Esophagus muscularis mucosa (tissue), 4 donors: Measurements from ENCODE around the gene RHCG. TPM values are rescaled to one million over a fixed set of nuclear protein-coding genes. Genes with fewer than 3 reads are reported as not detected.

Source experiments
- DNase-seq: peaks from one replicate; pipeline ENCODE4 v3.0.0-alpha.2; 2017; ENCODE audit errors: extremely low spot score
- H3K27ac ChIP-seq, 4 donors: fragments of 200-600 bp; sonication (generic); replicated peaks in 1 of 4; 1 replicate in 3 of 4; 2 replicates in 1 of 4; pipeline ENCODE4 v1.5.1; 2016 to 2019; ENCODE audit warnings: mild to moderate bottlenecking in 1 of 4
- H3K27me3 ChIP-seq, 4 donors: fragments of 200-600 bp; sonication (generic); one replicate each; pipeline versions ENCODE4 v1.5.1 to v1.6.0; 2016 to 2019
- H3K36me3 ChIP-seq, 4 donors: fragments of 200-600 bp; sonication (generic); one replicate each; pipeline ENCODE4 v1.5.1; 2016 to 2019
- H3K4me1 ChIP-seq, 4 donors: fragments of 200-600 bp; sonication (generic); one replicate each; pipeline ENCODE4 v1.5.1; 2016 to 2019
- H3K4me3 ChIP-seq, 4 donors: fragments of 200-600 bp; sonication (generic); 1 replicate in 2 of 4; 2 replicates in 2 of 4; pipeline ENCODE4 v1.5.1; 2016 to 2019; ENCODE audit warnings: mild to moderate bottlenecking in 4 of 4, moderate library complexity in 1 of 4
- H3K9me3 ChIP-seq, 4 donors: fragments of 200-600 bp; sonication (generic); 1 replicate in 3 of 4; 2 replicates in 1 of 4; pipeline ENCODE4 v1.5.1; 2016 to 2019
- EP300 ChIP-seq: sonication (generic); formaldehyde crosslinking; IDR thresholded peaks from one replicate; pipeline ENCODE4 v1.6.1; 2017; ENCODE audit warnings: antibody characterized with exemption
- POLR2A ChIP-seq: fragments of 450-650 bp; IDR thresholded peaks from one replicate; pipeline ENCODE4 v1.6.1; 2017; ENCODE audit warnings: antibody characterized with exemption, moderate library complexity, mild to moderate bottlenecking, low read depth
- POLR2AphosphoS5 ChIP-seq, 2 donors: sonication (generic); formaldehyde crosslinking; IDR thresholded peaks; one replicate each; pipeline ENCODE4 v1.6.1; 2017; ENCODE audit warnings: antibody characterized with exemption in 2 of 2
- whole genome bisulfite sequencing: methylation state at CpG from one replicate; pipeline ENCODE4 v1.1.5; 2018; 5-methylcytosine and 5-hydroxymethylcytosine counted together
- intact Hi-C: fragments of 100-400 bp; cut with DNase I; formaldehyde crosslinking; loops from one replicate; pipeline ENCODE4 v1.15.1; 2023
- total RNA-seq, 4 donors: library from RNA; depleted of rRNA; stranded (reverse); fragments of >200 nt; gene quantifications; one replicate each; pipeline versions ENCODE4 v1.1.0 to v1.2.1, GENCODE V29; 2016
- TF ChIP-seq, protein P1 (sequence below), 3 experiments: fragments of 200-600 bp in 2 of 3; fragments of 450-650 bp in 1 of 3; sonication (generic) in 2 of 3; IDR thresholded peaks; one replicate each; pipeline ENCODE4 v1.5.1; 2017 to 2019; ENCODE audit warnings: antibody characterized with exemption in 3 of 3, mild to moderate bottlenecking in 2 of 3, moderate library complexity in 1 of 3

The RHCG gene
- total RNA-seq, 4 donors from 2014 or later, result 1.2 TPM; not detected in 3

DNA sequence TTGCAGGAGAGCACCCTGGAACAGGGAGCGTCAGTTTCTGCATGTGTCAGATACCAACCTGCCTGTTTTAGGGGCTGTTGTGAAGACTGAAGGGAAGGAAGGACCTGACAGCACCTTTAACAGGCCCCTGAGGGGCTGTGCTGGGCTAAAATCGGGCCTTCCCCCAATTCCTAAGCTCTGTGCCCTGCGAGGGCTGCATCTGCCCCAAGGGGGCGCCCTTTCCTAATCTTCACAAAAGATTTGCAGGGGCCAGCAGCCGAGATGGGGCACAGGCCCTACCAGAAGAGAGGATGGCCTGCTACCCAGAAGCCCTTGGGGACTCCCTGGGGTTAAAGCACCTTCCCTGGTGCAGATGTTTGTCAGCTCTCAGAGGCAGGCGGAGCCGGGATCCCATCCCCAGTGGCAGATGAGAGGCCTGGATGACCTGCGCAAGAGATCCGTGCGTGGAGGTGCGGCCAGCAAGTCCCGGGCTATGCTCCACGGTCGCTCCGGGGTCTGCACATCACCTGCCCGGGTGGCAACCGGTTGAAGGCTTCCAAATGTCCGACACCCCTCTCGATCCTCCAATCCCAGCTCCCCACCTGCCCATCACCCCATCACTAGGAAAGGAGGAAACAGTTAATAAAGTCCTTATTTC lies 53.6 kb downstream of the RHCG start:
- 51% methylated on average over 11 of the region's 19 CpGs for WGBS

DNA sequence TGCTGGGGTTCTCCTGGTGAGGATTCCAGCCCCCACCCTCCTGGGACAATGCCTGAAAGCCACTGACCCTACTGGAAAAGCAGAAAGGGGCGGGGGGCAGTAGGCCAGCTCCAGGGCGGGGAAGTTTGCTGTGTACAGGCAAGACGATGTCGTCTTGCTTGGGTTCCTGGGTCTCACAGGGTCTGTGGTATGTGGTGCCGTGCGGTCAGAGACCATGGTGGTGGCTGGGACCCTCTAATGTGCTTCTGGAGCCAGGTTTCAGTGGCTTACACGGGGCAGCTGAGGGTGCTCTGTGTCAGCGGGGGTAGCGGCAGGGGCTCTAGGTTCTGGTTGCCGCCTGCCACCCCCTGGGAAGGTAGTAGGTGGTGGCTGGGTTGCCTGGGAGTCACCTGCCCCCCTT lies 54.2 kb downstream of the RHCG start:
- H3K4me3 ChIP-seq, result no peak overlapping the region
- H3K4me1 ChIP-seq, result no peaks in the 10 kb centered on the region
- no peaks in the 10 kb centered on the region for H3K36me3 ChIP-seq
- peaks cover 0 to 81% (median 2%) of the 10 kb centered on the region in 4 donors for H3K27me3 ChIP-seq
- DNase-seq, result no peak
- intact Hi-C loops, result no loop called here
- H3K9me3 ChIP-seq, result no peaks in the 10 kb centered on the region
- WGBS, result 91% methylated on average over 10 of the region's 10 CpGs
- no peak for TF ChIP-seq EP300
- TF ChIP-seq POLR2AphosphoS5 (IDR thresholded peaks at IDR 0.05), result no peak
- no peak for TF ChIP-seq POLR2A
- TF ChIP-seq, protein P1, sequence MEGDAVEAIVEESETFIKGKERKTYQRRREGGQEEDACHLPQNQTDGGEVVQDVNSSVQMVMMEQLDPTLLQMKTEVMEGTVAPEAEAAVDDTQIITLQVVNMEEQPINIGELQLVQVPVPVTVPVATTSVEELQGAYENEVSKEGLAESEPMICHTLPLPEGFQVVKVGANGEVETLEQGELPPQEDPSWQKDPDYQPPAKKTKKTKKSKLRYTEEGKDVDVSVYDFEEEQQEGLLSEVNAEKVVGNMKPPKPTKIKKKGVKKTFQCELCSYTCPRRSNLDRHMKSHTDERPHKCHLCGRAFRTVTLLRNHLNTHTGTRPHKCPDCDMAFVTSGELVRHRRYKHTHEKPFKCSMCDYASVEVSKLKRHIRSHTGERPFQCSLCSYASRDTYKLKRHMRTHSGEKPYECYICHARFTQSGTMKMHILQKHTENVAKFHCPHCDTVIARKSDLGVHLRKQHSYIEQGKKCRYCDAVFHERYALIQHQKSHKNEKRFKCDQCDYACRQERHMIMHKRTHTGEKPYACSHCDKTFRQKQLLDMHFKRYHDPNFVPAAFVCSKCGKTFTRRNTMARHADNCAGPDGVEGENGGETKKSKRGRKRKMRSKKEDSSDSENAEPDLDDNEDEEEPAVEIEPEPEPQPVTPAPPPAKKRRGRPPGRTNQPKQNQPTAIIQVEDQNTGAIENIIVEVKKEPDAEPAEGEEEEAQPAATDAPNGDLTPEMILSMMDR (IDR thresholded peaks at IDR 0.05), result no peak
- H3K27ac ChIP-seq, result no peak overlapping the region

More for the DNA sequence above, 53.6 kb downstream of the RHCG start:
- DNase-seq, result no peak
- Histone ChIP-seq H3K4me3 (no peak overlapping the region), H3K27me3 (peaks cover 0 to 81% (median 2%) of the 10 kb centered on the region in 4 donors), H3K4me1 (no peaks in the 10 kb centered on the region), H3K9me3 (no peaks in the 10 kb centered on the region), H3K36me3 (no peaks in the 10 kb centered on the region), H3K27ac (no peak overlapping the region)
- TF ChIP-seq POLR2AphosphoS5 (IDR thresholded peaks at IDR 0.05) (no peak), EP300 (no peak), POLR2A (no peak)
- TF ChIP-seq, protein P1 (IDR thresholded peaks at IDR 0.05), result peak; percentile 20 to 35 (median 25)
- intact Hi-C loops, result no loop called here

DNA sequence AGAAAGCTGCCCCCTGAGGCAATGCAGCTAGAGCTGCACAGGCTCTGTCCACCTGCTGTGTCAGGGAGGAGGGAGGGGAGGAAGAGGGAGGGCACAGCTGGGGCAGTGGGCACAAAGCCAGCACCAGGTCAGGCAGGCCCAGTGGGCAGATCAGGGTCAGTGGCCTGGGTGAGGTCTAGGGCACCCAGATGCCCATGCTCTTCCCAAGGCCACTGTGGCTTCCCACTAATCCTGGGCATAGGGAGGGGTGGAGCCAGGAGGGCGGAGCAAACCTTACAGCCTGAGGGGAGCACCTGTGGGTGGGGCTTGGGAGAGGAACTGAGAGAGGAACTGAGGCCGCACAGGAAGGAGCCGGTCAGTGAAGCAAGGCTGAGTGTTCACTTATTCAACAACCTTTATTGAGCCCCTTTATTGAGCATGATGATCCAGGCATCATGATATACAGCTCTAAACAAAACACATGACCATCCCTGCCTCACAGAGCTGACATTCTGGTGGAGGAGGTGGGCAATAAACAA lies 55.0 kb downstream of the RHCG start:
- H3K36me3 ChIP-seq, result no peaks in the 10 kb centered on the region
- intact Hi-C loops, result no loop called here
- TF ChIP-seq, protein P1 (IDR thresholded peaks at IDR 0.05), result no peak
- TF ChIP-seq EP300, result no peak
- TF ChIP-seq POLR2A, result no peak
- TF ChIP-seq POLR2AphosphoS5 (IDR thresholded peaks at IDR 0.05), result no peak
- H3K27me3 ChIP-seq, result peaks cover 0 to 88% (median 2%) of the 10 kb centered on the region in 4 donors
- H3K9me3 ChIP-seq, result no peaks in the 10 kb centered on the region
- no peak for DNase-seq
- H3K4me3 ChIP-seq, result no peak overlapping the region
- no peak overlapping the region for H3K27ac ChIP-seq
- H3K4me1 ChIP-seq, result no peaks in the 10 kb centered on the region
- 44% methylated on average over 3 of the region's 3 CpGs for WGBS

DNA sequence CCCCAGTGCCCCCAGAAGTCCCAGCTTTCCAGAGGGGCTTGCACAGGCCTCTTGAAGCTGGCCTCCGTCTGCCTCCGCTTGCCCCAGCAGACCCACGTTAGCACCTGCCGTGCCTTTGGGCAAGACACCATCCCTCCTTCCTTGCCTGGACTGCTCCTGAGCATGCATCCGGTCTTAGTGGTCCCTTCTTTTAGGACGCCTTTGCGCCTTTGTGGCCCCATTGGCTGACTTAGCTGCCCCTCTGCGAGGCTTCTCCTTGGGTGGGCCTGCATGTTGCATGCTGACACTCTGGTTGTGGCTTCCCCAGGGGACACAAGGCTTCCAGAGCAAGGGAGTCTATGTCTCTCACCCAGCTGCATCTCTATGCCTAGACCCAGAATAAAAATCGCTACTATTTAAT lies 56.6 kb downstream of the RHCG start:
- no peak for TF ChIP-seq EP300
- no peak for TF ChIP-seq POLR2AphosphoS5 (IDR thresholded peaks at IDR 0.05)
- TF ChIP-seq, protein P1 (IDR thresholded peaks at IDR 0.05), result no peak
- no peak for TF ChIP-seq POLR2A
- Histone ChIP-seq H3K4me1 (no peaks in the 10 kb centered on the region), H3K4me3 (no peak overlapping the region), H3K27me3 (peaks cover 0 to 87% (median 2%) of the 10 kb centered on the region in 4 donors), H3K27ac (no peak overlapping the region), H3K9me3 (no peaks in the 10 kb centered on the region), H3K36me3 (no peaks in the 10 kb centered on the region)
- WGBS, result 88% methylated on average over 9 of the region's 9 CpGs
- intact Hi-C loops, result loop anchor here (10.0 kb wide), 1 partner anchor 235 kb away; no protein-coding TSS in a partner anchor
- no peak for DNase-seq
